H9 (cell line): Measurements from ENCODE around the gene SPAG7. TPM values are rescaled to one million over a fixed set of nuclear protein-coding genes. Genes with fewer than 3 reads are reported as not detected.

Source experiments
- DNase-seq: peaks from one replicate; pipeline ENCODE4 v3.0.0-alpha.2; 2017
- H2AFZ ChIP-seq: one replicate; pipeline ENCODE4 v1.6.1; 2013; ENCODE audit warnings: mild to moderate bottlenecking, low read length, control low read depth, moderate library complexity
- H2AK5ac ChIP-seq: 2 replicates; pipeline ENCODE4 v1.6.1; 2013; ENCODE audit warnings: low read length, control low read depth, mixed read lengths; ENCODE audit not compliant: insufficient read length
- H2BK120ac ChIP-seq: one replicate; pipeline ENCODE4 v1.6.1; 2013; ENCODE audit warnings: low read depth, mild to moderate bottlenecking, low read length, control low read depth, inconsistent platforms; ENCODE audit not compliant: poor library complexity, severe bottlenecking
- H2BK12ac ChIP-seq: 2 replicates; pipeline ENCODE4 v1.6.1; 2013; ENCODE audit warnings: low read length, control low read depth, mixed read lengths, low read depth; ENCODE audit not compliant: insufficient read length
- H2BK15ac ChIP-seq: 2 replicates; pipeline ENCODE4 v1.6.1; 2013; ENCODE audit warnings: low read depth, low read length, control low read depth
- H2BK20ac ChIP-seq: one replicate; pipeline ENCODE4 v1.6.1; 2013; ENCODE audit warnings: low read depth, mild to moderate bottlenecking, low read length, control low read depth, inconsistent platforms; ENCODE audit not compliant: poor library complexity, severe bottlenecking
- H2BK5ac ChIP-seq: 2 replicates; pipeline ENCODE4 v1.6.1; 2013; ENCODE audit warnings: low read length, control low read depth, mixed read lengths; ENCODE audit not compliant: insufficient read length
- H3K14ac ChIP-seq: 2 replicates; pipeline ENCODE4 v1.6.1; 2013; ENCODE audit warnings: low read length, control low read depth; ENCODE audit not compliant: insufficient read depth
- H3K18ac ChIP-seq: 2 replicates; pipeline ENCODE4 v1.6.1; 2013; ENCODE audit warnings: low read depth, mild to moderate bottlenecking, mixed read lengths, low read length, control low read depth; ENCODE audit not compliant: insufficient read length
- H3K23ac ChIP-seq: 2 replicates; pipeline ENCODE4 v1.6.1; 2013; ENCODE audit warnings: low read length, control low read depth, mixed read lengths, low read depth; ENCODE audit not compliant: insufficient read length
- H3K23me2 ChIP-seq: 2 replicates; pipeline ENCODE4 v1.6.1; 2013; ENCODE audit warnings: low read depth, mild to moderate bottlenecking, mixed read lengths, low read length, control low read depth; ENCODE audit not compliant: insufficient read length, poor library complexity, severe bottlenecking
- H3K27ac ChIP-seq: 2 replicates; pipeline ENCODE4 v1.5.1; 2013; ENCODE audit warnings: low read length, control low read depth, mixed read lengths, low read depth; ENCODE audit not compliant: insufficient read length
- H3K27me3 ChIP-seq: 2 replicates; pipeline ENCODE4 v1.6.1; 2013; ENCODE audit warnings: low read length, control low read depth, inconsistent platforms; ENCODE audit not compliant: insufficient read depth
- H3K4ac ChIP-seq: 2 replicates; pipeline ENCODE4 v1.6.1; 2013; ENCODE audit warnings: low read depth, mild to moderate bottlenecking, control low read depth, inconsistent platforms, low read length, moderate library complexity
- H3K4me1 ChIP-seq: 2 replicates; pipeline ENCODE4 v1.6.1; 2013; ENCODE audit warnings: low read length, control low read depth, inconsistent platforms; ENCODE audit not compliant: insufficient read depth
- H3K4me2 ChIP-seq: 2 replicates; pipeline ENCODE4 v1.6.1; 2013; ENCODE audit warnings: low read length, control low read depth, mixed read lengths; ENCODE audit not compliant: insufficient read length, insufficient read depth
- H3K56ac ChIP-seq: 2 replicates; pipeline ENCODE4 v1.6.1; 2013; ENCODE audit warnings: low read depth, mild to moderate bottlenecking, mixed read lengths, low read length, control low read depth; ENCODE audit not compliant: insufficient read length
- H3K79me1 ChIP-seq: 2 replicates; pipeline ENCODE4 v1.6.1; 2013; ENCODE audit warnings: low read depth, mild to moderate bottlenecking, moderate library complexity, low read length, control low read depth, inconsistent platforms; ENCODE audit not compliant: insufficient read depth, poor library complexity, severe bottlenecking
- H3K79me2 ChIP-seq: 2 replicates; pipeline ENCODE4 v1.6.1; 2013; ENCODE audit warnings: low read length, control low read depth, inconsistent platforms; ENCODE audit not compliant: insufficient read depth
- H3K9ac ChIP-seq: 2 replicates; pipeline ENCODE4 v1.6.1; 2013; ENCODE audit warnings: low read length, control low read depth, mixed read lengths; ENCODE audit not compliant: insufficient read length; ENCODE audit errors: extremely low read depth
- H3K9me3 ChIP-seq: one replicate; pipeline ENCODE4 v1.6.1; 2013; ENCODE audit warnings: low read depth, low read length, inconsistent platforms; ENCODE audit not compliant: control insufficient read depth
- H3T11ph ChIP-seq: one replicate; pipeline ENCODE4 v1.6.1; 2013; ENCODE audit warnings: mild to moderate bottlenecking, low read length, control low read depth, inconsistent platforms
- H4K20me1 ChIP-seq: one replicate; pipeline ENCODE4 v1.6.1; 2013; ENCODE audit not compliant: control insufficient read depth, insufficient read length, insufficient read depth
- H4K5ac ChIP-seq: 2 replicates; pipeline ENCODE4 v1.6.1; 2013; ENCODE audit warnings: low read depth, mild to moderate bottlenecking, mixed read lengths, low read length, control low read depth; ENCODE audit not compliant: insufficient read length
- H4K8ac ChIP-seq: replicated peaks from 2 replicates; pipeline ENCODE4 v1.6.1; 2013; ENCODE audit warnings: low read length, control low read depth, mixed read lengths, low read depth; ENCODE audit not compliant: insufficient read length
- H4K91ac ChIP-seq: 2 replicates; pipeline ENCODE4 v1.6.1; 2013; ENCODE audit warnings: low read depth, mild to moderate bottlenecking, moderate library complexity, mixed read lengths, low read length, control low read depth; ENCODE audit not compliant: insufficient read length
- H3K27ac Mint-ChIP-seq, 3 experiments: 2 replicates in 2 of 3; 3 replicates in 1 of 3; pipeline ENCODE4 v1.8.0; 2020 to 2021; ENCODE audit warnings: mixed read lengths in 3 of 3, mild to moderate bottlenecking in 1 of 3, moderate library complexity in 1 of 3
- H3K27me3 Mint-ChIP-seq: 2 replicates; pipeline ENCODE4 v1.8.0; 2021; ENCODE audit warnings: low read depth, mild to moderate bottlenecking, moderate library complexity, mixed read lengths
- H3K36me3 Mint-ChIP-seq, 3 experiments: 2 replicates in 2 of 3; 3 replicates in 1 of 3; pipeline ENCODE4 v1.8.0; 2020 to 2021; ENCODE audit warnings: low read depth in 3 of 3, mixed read lengths in 3 of 3; ENCODE audit not compliant: insufficient read depth in 1 of 3
- H3K4me1 Mint-ChIP-seq, 2 experiments: 2 replicates each; pipeline ENCODE4 v1.8.0; 2020; ENCODE audit warnings: mixed read lengths in 2 of 2
- H3K4me3 Mint-ChIP-seq, 2 experiments: 2 replicates in 1 of 2; 3 replicates in 1 of 2; pipeline ENCODE4 v1.8.0; 2020 to 2021; ENCODE audit warnings: mild to moderate bottlenecking in 2 of 2, mixed read lengths in 2 of 2, moderate library complexity in 1 of 2
- H3K9me3 Mint-ChIP-seq, 2 experiments: 2 replicates in 1 of 2; 3 replicates in 1 of 2; pipeline ENCODE4 v1.8.0; 2020; ENCODE audit warnings: mild to moderate bottlenecking in 2 of 2, mixed read lengths in 2 of 2, moderate library complexity in 1 of 2
- CTCF ChIP-seq: fragments of 200-600 bp; sonication (generic); conservative IDR thresholded peaks from 3 replicates; pipeline ENCODE4 v1.8.0; 2021; ENCODE audit warnings: antibody characterized with exemption, mild to moderate bottlenecking
- total RNA-seq: library from RNA; stranded (reverse); gene quantifications from 2 replicates; pipeline ENCODE4 v1.2.1, GENCODE V29; 2021

The SPAG7 gene
- total RNA-seq, 1 experiment from 2014 or later = 102 TPM

- H3K14ac ChIP-seq = no peak overlapping the region
- no peak overlapping the region for H3K9ac ChIP-seq
- Mint-ChIP-seq H3K9me3 (no peaks in the 10 kb centered on the region; a peak in 1 of 5 replicates), H3K27me3 (no peaks in the 10 kb centered on the region; the same call in 1 of the 2 replicates), H3K27ac (peak overlapping the region in 1 of 3 experiments; percentile 79; a peak in 2 of 7 replicates), H3K4me3 (no peak overlapping the region), H3K36me3 (peaks cover 19 to 51% (median 25%) of the 10 kb centered on the region in 3 experiments), H3K4me1 (peaks cover 28 to 29% of the 10 kb centered on the region in 2 experiments)
- H4K91ac ChIP-seq = no peak overlapping the region
- peaks cover 4% of the 10 kb centered on the region; the same call in 1 of the 2 replicates for H3K79me2 ChIP-seq
- H3K4ac ChIP-seq = no peak overlapping the region
- H4K20me1 ChIP-seq = peaks cover 7% of the 10 kb centered on the region
- H3T11ph ChIP-seq = no peak overlapping the region
- no peak for DNase-seq
- no peak overlapping the region for H4K5ac ChIP-seq
- TF ChIP-seq CTCF = no peak
- no peak overlapping the region for H2AFZ ChIP-seq
- no peak overlapping the region for H2BK12ac ChIP-seq
- H3K23ac ChIP-seq = no peak overlapping the region
- no peak overlapping the region for H2BK120ac ChIP-seq
- no peaks in the 10 kb centered on the region for H3K9me3 ChIP-seq
- H3K27me3 ChIP-seq = no peaks in the 10 kb centered on the region
- no peaks in the 10 kb centered on the region for H3K4me1 ChIP-seq
- H2BK20ac ChIP-seq = no peak overlapping the region
- H3K27ac ChIP-seq = no peak overlapping the region
- H4K8ac ChIP-seq = no peak overlapping the region
- no peak overlapping the region for H2BK15ac ChIP-seq
- no peak overlapping the region for H3K18ac ChIP-seq
- H3K79me1 ChIP-seq = peaks cover 5% of the 10 kb centered on the region
- H3K4me2 ChIP-seq = no peak overlapping the region
- peaks cover 11% of the 10 kb centered on the region for H3K23me2 ChIP-seq
- no peak overlapping the region for H2BK5ac ChIP-seq
- H2AK5ac ChIP-seq = no peak overlapping the region
- H3K56ac ChIP-seq = no peak overlapping the region
Measured at GRCh38 chr17:4935650-4936049, 32.0 kb downstream of the SPAG7 start.
